ENCODE data around the gene DBI.

DNA sequence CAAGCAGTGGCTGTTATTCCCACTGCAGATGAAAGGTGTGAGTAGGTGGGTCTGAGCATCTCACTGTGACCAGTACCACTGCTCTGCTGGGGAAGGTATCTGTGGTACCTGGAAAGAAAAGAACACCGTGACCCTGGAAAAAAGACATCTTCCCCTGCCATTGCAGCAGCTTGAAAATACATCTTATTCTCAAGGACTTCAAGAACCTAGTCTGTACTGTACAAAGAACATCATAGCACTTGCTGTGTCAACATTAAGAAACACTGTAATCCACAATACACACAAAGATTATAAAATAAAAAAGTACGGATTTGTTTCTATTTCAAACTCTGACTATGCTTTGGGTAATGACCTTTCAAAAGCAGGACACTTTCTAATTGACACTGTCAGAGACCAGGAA is 29.0 kb upstream of the DBI start:
- TF ChIP-seq ZFX (IDR thresholded peaks at IDR 0.05) (no peak), CTCF (conservative IDR thresholded peaks at IDR 0.05) (no peak)
